IMR-90 (cell line): ENCODE results near the gene EDN2.

Experiments
- BHLHE40 ChIP-seq: fragments of 150-350 bp; IDR thresholded peaks from 2 replicates; pipeline ENCODE4 v1.6.1; 2016; ENCODE audit warnings: mild to moderate bottlenecking, low read depth, low read length
- CTCF ChIP-seq: conservative IDR thresholded peaks from 2 replicates; pipeline ENCODE4 v1.5.1; 2012; ENCODE audit warnings: mild to moderate bottlenecking, low read depth, low read length, improper control_type of control experiment
- MXI1 ChIP-seq: IDR thresholded peaks from 2 replicates; pipeline ENCODE4 v1.6.1; 2012; ENCODE audit warnings: low read depth, mild to moderate bottlenecking, low read length, moderate library complexity, borderline replicate concordance
- POLR2A ChIP-seq: IDR thresholded peaks from 2 replicates; pipeline ENCODE4 v1.6.1; 2012; ENCODE audit warnings: mild to moderate bottlenecking, low read depth, low read length
- RAD21 ChIP-seq: IDR thresholded peaks from 2 replicates; pipeline ENCODE4 v1.6.1; 2012; ENCODE audit warnings: low read length, improper control_type of control experiment
- USF2 ChIP-seq: fragments of 150-350 bp; IDR thresholded peaks from 2 replicates; pipeline ENCODE4 v1.6.1; 2017; ENCODE audit warnings: mild to moderate bottlenecking, antibody characterized with exemption, low read length, low read depth

DNA sequence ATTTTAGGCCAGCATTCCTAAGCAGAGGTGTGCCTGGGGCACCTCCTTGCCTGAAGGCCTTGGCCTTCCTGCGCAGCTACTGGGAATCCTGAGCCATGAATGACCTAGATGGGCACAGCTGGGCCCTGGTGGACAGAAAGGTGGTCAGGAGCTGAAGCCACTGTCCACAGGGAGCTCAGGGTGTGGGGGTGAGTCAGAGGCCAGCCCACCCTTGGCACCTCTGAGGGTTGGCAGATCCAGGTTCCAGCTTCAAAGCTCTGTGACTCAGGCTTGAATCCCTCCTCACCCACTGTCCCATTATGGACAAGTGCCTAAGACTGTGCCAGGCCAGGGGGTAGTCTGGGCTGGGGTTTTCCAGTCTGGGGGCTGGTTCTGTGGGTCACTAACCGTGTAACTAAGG is 6.4 kb upstream of the EDN2 start:
- TF ChIP-seq CTCF (no peak), BHLHE40 (no peak), POLR2A (no peak), MXI1 (no peak), RAD21 (no peak), USF2 (no peak)
